Progenitor cell of endocrine pancreas (in vitro differentiated cells): ENCODE data around the gene WDR93. TPM values are rescaled to one million over a fixed set of nuclear protein-coding genes. Genes with fewer than 3 reads are reported as not detected.

Experiments used
- DNase-seq: peaks from one replicate; pipeline ENCODE4 v3.0.0; 2021; ENCODE audit warnings: low spot score; ENCODE audit not compliant: unreplicated experiment
- H3K27ac Mint-ChIP-seq: 2 replicates; pipeline ENCODE4 v1.8.0; 2021; ENCODE audit warnings: mild to moderate bottlenecking, moderate library complexity, mixed read lengths
- H3K27me3 Mint-ChIP-seq: 2 replicates; pipeline ENCODE4 v1.8.0; 2021; ENCODE audit warnings: mixed read lengths
- H3K36me3 Mint-ChIP-seq: 2 replicates; pipeline ENCODE4 v1.8.0; 2022; ENCODE audit warnings: mixed read lengths; ENCODE audit not compliant: insufficient read depth
- H3K4me1 Mint-ChIP-seq: 2 replicates; pipeline ENCODE4 v1.8.0; 2021; ENCODE audit warnings: low read depth, mixed read lengths
- H3K4me3 Mint-ChIP-seq: 2 replicates; pipeline ENCODE4 v1.8.0; 2021; ENCODE audit warnings: low read depth, mild to moderate bottlenecking, moderate library complexity, mixed read lengths
- H3K9me3 Mint-ChIP-seq: 2 replicates; pipeline ENCODE4 v1.8.0; 2021; ENCODE audit warnings: low read depth, mixed read lengths
- CTCF ChIP-seq: fragments of 200-600 bp; sonication (generic); IDR thresholded peaks from one replicate; pipeline ENCODE4 v1.5.0; 2021; ENCODE audit warnings: antibody characterized with exemption, mild to moderate bottlenecking; ENCODE audit not compliant: unreplicated experiment
- total RNA-seq: library from RNA; stranded (reverse); gene quantifications from 2 replicates; pipeline ENCODE4 v1.2.1, GENCODE V29; 2021

WDR93 gene
- total RNA-seq, 1 donor from 2014 or later: 1.3 TPM

- H3K27me3 Mint-ChIP-seq: peaks cover 55% of the 10 kb centered on the region
- H3K9me3 Mint-ChIP-seq: no peaks in the 10 kb centered on the region
- no peak for TF ChIP-seq CTCF
- no peak for DNase-seq
- no peak overlapping the region for H3K27ac Mint-ChIP-seq
- no peaks in the 10 kb centered on the region for H3K36me3 Mint-ChIP-seq
- H3K4me1 Mint-ChIP-seq: no peaks in the 10 kb centered on the region
- H3K4me3 Mint-ChIP-seq: no peak overlapping the region
Observed at GRCh38 chr15:89754361-89755154, 63.9 kb downstream of the WDR93 start.

GRCh38 chr15:89755701-89756100, 65.1 kb downstream of the WDR93 start:
- H3K36me3 Mint-ChIP-seq: no peaks in the 10 kb centered on the region
- H3K9me3 Mint-ChIP-seq: no peaks in the 10 kb centered on the region
- peaks cover 66% of the 10 kb centered on the region for H3K27me3 Mint-ChIP-seq
- DNase-seq: no peak
- no peak overlapping the region for H3K27ac Mint-ChIP-seq
- H3K4me1 Mint-ChIP-seq: no peaks in the 10 kb centered on the region
- H3K4me3 Mint-ChIP-seq: no peak overlapping the region
- TF ChIP-seq CTCF: no peak

GRCh38 chr15:89756897-89757296, 66.3 kb downstream of the WDR93 start:
- Mint-ChIP-seq H3K4me1 (no peaks in the 10 kb centered on the region), H3K4me3 (no peak overlapping the region), H3K9me3 (no peaks in the 10 kb centered on the region), H3K27me3 (peaks cover 66% of the 10 kb centered on the region), H3K36me3 (no peaks in the 10 kb centered on the region), H3K27ac (no peak overlapping the region)
- no peak for TF ChIP-seq CTCF
- DNase-seq: no peak

GRCh38 chr15:89758283-89758682, 67.7 kb downstream of the WDR93 start:
- Mint-ChIP-seq H3K9me3 (no peaks in the 10 kb centered on the region), H3K4me1 (no peaks in the 10 kb centered on the region), H3K36me3 (no peaks in the 10 kb centered on the region), H3K27ac (no peak overlapping the region), H3K4me3 (no peak overlapping the region), H3K27me3 (peaks cover 54% of the 10 kb centered on the region)
- DNase-seq: no peak
- TF ChIP-seq CTCF: no peak

- Mint-ChIP-seq H3K4me3 (no peak overlapping the region), H3K9me3 (no peaks in the 10 kb centered on the region), H3K4me1 (no peaks in the 10 kb centered on the region), H3K36me3 (no peaks in the 10 kb centered on the region), H3K27me3 (peaks cover 53% of the 10 kb centered on the region), H3K27ac (no peak overlapping the region)
- DNase-seq: no peak
- no peak for TF ChIP-seq CTCF
Observed at GRCh38 chr15:89758981-89759380, 68.4 kb downstream of the WDR93 start.
